Omental fat pad (tissue), 4 donors: ENCODE measurements around the gene OGFR. TPM values are rescaled to one million over a fixed set of nuclear protein-coding genes. Genes with fewer than 3 reads are reported as not detected.

Experiments used
- ATAC-seq: fragments of 150-250 bp; one replicate; pipeline ENCODE4 v1.9.1; 2016; ENCODE audit warnings: mild to moderate bottlenecking, moderate library complexity; ENCODE audit not compliant: low FRiP score
- DNase-seq: peaks from one replicate; pipeline ENCODE4 v3.0.0-alpha.2; 2019; ENCODE audit warnings: low spot score
- total RNA-seq, 4 donors: library from RNA; depleted of rRNA; stranded (reverse); fragments of >200 nt; gene quantifications; one replicate each; pipeline ENCODE4 v1.1.0, GENCODE V29; 2016
- TF ChIP-seq, protein P1 (sequence below), 3 donors: fragments of 450-650 bp; IDR thresholded peaks; one replicate each; pipeline ENCODE4 v1.5.1; 2016 to 2017; ENCODE audit warnings: antibody characterized with exemption in 3 of 3, mild to moderate bottlenecking in 3 of 3, moderate library complexity in 2 of 3

The OGFR gene
- total RNA-seq, 4 donors from 2014 or later: 34.0 to 84.2 (median 52.8) TPM

DNA sequence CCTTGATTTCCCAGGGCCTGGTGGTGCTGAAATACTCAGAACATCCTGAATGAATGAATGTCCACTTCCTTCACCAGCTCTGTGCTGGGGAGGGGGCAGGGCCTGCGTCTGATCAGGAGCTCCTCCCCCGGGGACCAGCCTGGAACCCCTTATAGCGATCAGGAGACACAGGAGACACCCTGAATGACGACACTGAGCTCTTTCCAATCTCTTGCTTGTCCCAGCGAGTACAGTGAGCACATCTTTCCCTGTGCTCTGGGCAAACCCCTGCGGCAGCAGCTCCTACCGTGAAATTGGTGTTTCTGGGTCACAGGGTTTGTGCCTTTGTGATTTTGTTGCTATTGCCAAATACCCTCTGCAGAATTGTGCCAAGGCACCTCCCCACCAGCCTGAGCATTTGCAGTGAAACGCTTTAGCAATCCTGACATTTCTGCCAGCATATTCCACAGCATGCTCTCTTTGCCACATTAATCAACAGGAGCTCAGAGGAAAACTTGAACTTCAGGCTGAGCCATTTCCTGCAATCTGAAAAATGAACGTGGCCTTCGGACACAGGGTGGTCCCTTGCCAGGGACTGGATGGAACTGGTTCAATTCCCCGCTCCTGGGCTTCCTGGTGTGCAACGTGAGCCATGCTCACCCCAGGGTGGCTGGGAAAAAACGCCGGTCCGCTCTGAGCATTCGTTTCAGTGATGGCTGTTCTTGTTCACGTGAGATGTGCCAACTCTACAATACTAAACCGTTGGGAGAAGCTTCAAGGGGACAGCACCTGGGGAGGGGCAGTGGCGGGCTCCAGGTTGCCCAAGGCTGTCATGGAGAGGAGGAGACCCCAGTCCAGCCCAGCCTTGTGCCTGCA is 31.4 kb upstream of the OGFR start:
- DNase-seq (no peak), ATAC-seq (peak; percentile 59)
- TF ChIP-seq, protein P1, sequence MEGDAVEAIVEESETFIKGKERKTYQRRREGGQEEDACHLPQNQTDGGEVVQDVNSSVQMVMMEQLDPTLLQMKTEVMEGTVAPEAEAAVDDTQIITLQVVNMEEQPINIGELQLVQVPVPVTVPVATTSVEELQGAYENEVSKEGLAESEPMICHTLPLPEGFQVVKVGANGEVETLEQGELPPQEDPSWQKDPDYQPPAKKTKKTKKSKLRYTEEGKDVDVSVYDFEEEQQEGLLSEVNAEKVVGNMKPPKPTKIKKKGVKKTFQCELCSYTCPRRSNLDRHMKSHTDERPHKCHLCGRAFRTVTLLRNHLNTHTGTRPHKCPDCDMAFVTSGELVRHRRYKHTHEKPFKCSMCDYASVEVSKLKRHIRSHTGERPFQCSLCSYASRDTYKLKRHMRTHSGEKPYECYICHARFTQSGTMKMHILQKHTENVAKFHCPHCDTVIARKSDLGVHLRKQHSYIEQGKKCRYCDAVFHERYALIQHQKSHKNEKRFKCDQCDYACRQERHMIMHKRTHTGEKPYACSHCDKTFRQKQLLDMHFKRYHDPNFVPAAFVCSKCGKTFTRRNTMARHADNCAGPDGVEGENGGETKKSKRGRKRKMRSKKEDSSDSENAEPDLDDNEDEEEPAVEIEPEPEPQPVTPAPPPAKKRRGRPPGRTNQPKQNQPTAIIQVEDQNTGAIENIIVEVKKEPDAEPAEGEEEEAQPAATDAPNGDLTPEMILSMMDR (IDR thresholded peaks at IDR 0.05): no peak

DNA sequence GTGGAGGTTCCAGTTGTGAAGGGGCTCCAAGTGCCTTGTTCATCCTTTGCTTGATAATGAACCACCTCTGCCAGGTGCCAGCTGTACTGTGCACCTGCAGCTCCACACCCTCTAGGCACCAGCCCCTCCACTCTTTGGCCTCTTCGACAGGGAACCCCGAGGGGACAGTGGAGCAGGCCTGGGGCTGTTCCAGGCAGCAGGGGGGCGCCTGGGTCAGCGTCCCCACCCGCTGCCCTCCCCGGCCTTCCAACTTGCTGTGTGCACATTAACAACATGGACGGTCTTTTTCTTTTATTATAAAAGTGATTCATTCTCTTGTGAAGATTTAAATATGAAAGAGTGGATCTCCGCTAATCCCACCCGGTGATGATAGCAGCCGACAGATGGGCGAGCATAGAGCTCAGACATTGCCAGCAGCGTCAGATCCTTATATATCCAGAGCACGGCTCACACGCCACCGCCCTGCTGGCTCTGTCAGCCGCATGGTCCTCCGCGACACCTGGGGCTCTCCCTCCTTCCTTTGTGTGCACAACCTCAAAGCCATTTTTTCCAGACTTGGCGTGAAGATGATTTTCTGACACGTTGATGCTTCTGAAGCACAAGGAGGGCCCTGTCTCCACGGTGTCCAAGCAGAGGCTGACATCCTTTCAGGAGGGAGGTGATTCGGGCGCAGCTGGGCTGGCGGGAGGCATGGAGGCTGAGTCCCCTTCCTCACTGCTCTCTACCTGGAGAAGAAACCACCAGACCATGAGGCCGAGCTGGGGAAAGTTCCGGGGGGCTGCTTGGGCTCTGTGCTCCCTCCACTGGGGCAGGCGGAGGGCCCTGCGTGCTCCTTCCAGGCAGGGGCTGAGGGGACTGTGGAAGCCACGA is 30.6 kb upstream of the OGFR start:
- ATAC-seq: no peak
- TF ChIP-seq, protein P1 (IDR thresholded peaks at IDR 0.05): no peak
- DNase-seq: no peak

DNA sequence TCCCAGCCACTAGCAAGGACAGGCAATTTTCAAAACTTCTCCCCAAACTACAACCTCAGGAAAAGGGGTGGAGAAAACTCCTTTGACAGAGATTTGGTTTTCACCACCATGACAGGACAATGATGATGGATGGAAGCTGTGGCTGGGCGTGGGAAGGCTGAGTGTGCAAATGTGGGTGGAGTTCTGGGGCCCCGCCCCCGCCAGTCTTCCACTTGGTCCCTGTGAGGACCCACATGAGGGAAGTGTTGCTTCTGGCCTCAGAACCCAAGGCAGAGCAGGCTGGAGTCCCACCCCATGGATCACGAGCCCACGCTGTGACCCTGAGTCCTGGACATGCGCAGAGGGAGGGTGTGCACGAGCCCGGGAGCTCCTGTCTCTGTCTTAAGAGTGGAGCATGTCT is 29.9 kb upstream of the OGFR start:
- no peak for DNase-seq
- TF ChIP-seq, protein P1 (IDR thresholded peaks at IDR 0.05): no peak
- no peak for ATAC-seq

DNA sequence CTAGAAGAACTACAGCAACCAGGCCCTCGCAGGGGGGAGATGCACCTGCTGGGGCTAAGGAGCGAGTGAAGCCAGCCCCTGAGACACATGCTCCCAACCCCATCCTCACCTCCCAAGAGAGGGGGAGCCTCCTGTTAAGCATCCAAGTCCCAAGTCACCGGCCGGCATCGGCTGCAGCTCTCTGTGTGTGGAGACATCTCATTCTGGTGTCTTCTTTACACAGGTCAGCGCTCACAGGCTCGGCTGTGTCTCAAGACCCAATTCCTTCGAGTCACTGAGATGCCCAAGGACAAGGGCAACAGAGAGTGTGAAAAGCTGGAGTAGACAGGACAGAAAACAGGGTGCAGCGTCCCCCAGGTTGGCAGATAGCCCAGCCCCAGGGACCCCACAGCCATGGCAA is 29.4 kb upstream of the OGFR start:
- no peak for ATAC-seq
- TF ChIP-seq, protein P1 (IDR thresholded peaks at IDR 0.05): no peak
- DNase-seq: no peak

DNA sequence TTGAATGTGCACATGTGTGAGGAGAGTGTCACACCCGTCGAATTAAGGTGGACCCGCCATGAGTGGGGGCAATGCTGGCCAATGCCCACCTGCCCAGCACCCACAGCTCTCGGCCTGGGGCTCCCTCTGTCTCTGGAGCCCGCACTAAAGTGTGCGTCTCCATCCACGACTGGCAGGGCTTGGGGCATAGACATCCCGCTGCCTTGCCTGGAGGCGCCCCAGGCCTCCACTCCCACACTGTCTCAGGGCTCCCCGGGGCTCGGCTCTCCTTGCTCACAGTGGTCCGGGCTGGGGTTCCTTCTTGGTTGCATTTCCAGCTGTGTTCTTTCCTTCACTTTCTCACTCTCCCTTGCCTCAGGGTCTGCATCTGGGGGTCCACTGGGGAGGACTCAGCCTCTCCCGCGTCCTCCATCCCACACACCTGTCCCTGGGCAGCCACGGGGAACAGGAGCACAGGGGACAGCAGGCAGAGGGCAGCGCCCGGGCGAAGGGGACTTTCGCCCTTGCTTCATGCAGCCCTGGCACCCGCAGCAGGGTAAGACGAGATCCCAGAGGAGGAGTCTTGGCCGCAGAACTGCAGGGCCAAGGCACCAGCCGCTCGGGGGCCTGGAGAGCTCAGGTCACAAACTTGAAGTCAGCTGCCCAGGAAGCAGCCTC is 28.5 kb upstream of the OGFR start:
- TF ChIP-seq, protein P1 (IDR thresholded peaks at IDR 0.05): no peak
- ATAC-seq (no peak), DNase-seq (no peak)

DNA sequence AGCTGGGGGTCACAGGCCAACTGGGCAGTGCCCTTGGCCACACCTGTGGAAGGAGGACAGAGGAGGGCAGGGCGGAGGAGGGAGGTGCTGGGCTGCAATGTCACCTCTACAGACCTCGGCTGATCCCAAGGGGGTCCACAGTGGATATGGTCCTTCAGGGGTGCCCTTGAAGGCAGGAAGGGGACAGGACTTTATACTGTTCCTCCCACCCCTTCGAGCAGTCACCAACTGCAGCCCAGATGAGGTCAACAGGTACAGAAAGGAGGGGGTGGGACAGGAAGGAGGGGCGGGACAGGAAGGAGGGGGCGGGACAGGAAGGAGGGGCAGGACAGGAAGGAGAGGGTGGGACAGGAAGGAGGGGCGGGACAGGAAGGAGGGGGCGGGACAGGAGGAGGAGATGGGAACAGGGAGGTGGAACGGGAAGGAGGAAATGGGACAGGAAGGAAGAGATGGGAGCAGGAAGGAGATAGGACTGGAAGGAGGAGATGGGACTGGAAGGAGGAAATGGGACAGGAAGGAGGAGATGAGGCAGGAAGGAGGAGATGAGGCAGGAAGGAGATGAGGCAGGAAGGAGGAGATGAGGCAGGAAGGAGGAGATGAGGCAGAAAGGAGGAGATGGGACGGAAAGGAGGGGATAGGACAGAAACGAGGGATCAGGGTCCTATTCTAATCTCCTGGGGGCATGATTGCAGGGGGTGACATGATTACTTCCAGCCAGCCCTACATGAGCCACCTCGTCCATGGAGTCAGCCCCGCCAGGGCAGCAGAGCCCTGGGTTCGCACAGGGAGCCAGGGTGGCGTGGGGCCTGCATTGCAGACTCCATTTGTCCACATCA is 27.7 kb upstream of the OGFR start:
- DNase-seq (no peak), ATAC-seq (no peak)
- TF ChIP-seq, protein P1 (IDR thresholded peaks at IDR 0.05): no peak
